Karpas-422 (cell line): ENCODE data around the gene LPP. TPM values are rescaled to one million over a fixed set of nuclear protein-coding genes. Genes with fewer than 3 reads are reported as not detected.

Experiments used
- DNase-seq: peaks from one replicate; pipeline ENCODE4 v3.0.0-alpha.2; 2015
- H2AFZ ChIP-seq: fragments of 200-600 bp; sonication (generic); 2 replicates; pipeline ENCODE4 v1.6.1; 2014; ENCODE audit warnings: antibody characterized with exemption, low read length, mixed read lengths
- H3K27ac ChIP-seq: fragments of 200-600 bp; sonication (generic); 2 replicates; pipeline ENCODE4 v1.5.1; 2014; ENCODE audit warnings: mild to moderate bottlenecking, low read length, moderate library complexity
- H3K27me3 ChIP-seq: fragments of 200-600 bp; sonication (generic); 2 replicates; pipeline ENCODE4 v1.6.1; 2014; ENCODE audit warnings: low read length, mixed read lengths
- H3K36me3 ChIP-seq: fragments of 200-600 bp; sonication (generic); 2 replicates; pipeline ENCODE4 v1.6.1; 2014; ENCODE audit warnings: low read length, mixed read lengths; ENCODE audit not compliant: insufficient read depth
- H3K4me1 ChIP-seq: fragments of 200-600 bp; sonication (generic); 2 replicates; pipeline ENCODE4 v1.6.1; 2014; ENCODE audit warnings: mild to moderate bottlenecking, low read length, mixed read lengths
- H3K4me2 ChIP-seq: fragments of 200-600 bp; sonication (generic); 2 replicates; pipeline ENCODE4 v1.6.1; 2014; ENCODE audit warnings: low read length, low read depth, mild to moderate bottlenecking; ENCODE audit not compliant: poor library complexity, severe bottlenecking
- H3K4me3 ChIP-seq: fragments of 200-600 bp; sonication (generic); 2 replicates; pipeline ENCODE4 v1.5.1; 2014; ENCODE audit warnings: mild to moderate bottlenecking, antibody characterized with exemption, low read length, mixed read lengths
- H3K79me2 ChIP-seq: fragments of 200-600 bp; sonication (generic); 2 replicates; pipeline ENCODE4 v1.6.1; 2014; ENCODE audit warnings: mild to moderate bottlenecking, low read length, mixed read lengths
- H3K9ac ChIP-seq: fragments of 200-600 bp; sonication (generic); 2 replicates; pipeline ENCODE4 v1.6.0; 2014; ENCODE audit warnings: low read length
- H3K9me2 ChIP-seq: fragments of 200-600 bp; sonication (generic), shearing (Covaris generic); replicated peaks from 2 replicates; pipeline ENCODE4 v1.6.0; 2014; ENCODE audit warnings: mild to moderate bottlenecking, low read length, moderate library complexity; ENCODE audit not compliant: insufficient read depth
- H3K9me3 ChIP-seq: fragments of 300-700, 200-600 bp; sonication (generic); 2 replicates; pipeline ENCODE4 v1.6.1; 2014; ENCODE audit warnings: low read length, mixed read lengths
- H4K20me1 ChIP-seq: fragments of 200-600 bp; sonication (generic); 2 replicates; pipeline ENCODE4 v1.6.1; 2014; ENCODE audit warnings: mild to moderate bottlenecking, antibody characterized with exemption, low read length, low read depth; ENCODE audit not compliant: insufficient read depth
- total RNA-seq: library from RNA; depleted of rRNA; stranded (reverse); fragments of >200 nt; shearing (Covaris generic); gene quantifications from 2 replicates; pipeline ENCODE4 v1.2.3, GENCODE V29; 2014; ENCODE audit warnings: low replicate concordance

Gene LPP
- total RNA-seq, 1 experiment from 2014 or later: 88.5 TPM

DNA sequence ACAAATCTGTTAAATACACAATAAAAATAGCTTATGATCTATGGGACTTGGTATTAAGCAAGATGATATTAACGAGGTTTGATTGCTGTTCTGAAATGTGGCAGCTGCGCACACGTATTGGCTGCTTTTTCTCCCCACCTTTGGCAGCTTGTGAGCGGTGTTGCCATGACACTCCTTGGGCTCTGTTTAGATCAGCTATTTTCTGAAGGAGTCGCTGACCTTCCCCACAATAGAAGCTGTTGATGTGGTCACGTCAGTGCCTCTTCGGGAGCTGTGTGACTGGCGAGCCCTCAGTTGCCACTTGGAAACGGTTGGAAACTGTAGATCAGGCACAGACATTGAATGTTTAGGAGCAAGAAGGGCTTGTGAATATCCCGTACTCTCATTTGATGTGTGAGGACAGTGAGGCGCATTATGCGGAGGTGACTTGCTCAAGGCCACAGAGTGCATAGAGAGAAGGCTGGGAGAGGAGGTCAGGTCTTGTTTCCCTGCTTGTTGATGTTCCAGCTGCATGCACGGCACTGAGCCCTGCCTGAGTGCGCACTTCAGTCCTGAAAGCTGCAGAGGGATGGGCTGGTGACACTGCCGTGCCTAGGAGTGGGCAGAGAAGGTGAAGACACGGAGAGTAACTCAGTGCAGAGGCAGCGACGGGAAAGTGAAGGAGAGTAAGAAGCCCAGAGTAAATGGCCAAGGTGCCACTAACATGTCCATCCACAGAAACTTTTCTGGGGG, 198.4 kb downstream of the LPP start:
- H3K27ac ChIP-seq: no peak overlapping the region
- no peaks in the 10 kb centered on the region for H3K36me3 ChIP-seq
- no peak for DNase-seq
- H3K79me2 ChIP-seq: no peaks in the 10 kb centered on the region
- no peak overlapping the region for H3K4me2 ChIP-seq
- no peak overlapping the region for H3K9ac ChIP-seq
- H3K9me3 ChIP-seq: no peaks in the 10 kb centered on the region
- no peak overlapping the region for H3K4me3 ChIP-seq
- no peaks in the 10 kb centered on the region; the same call in 1 of the 2 replicates for H4K20me1 ChIP-seq
- peaks cover 56% of the 10 kb centered on the region for H3K4me1 ChIP-seq
- H3K9me2 ChIP-seq: no peaks in the 10 kb centered on the region
- no peak overlapping the region for H2AFZ ChIP-seq
- no peaks in the 10 kb centered on the region for H3K27me3 ChIP-seq

DNA sequence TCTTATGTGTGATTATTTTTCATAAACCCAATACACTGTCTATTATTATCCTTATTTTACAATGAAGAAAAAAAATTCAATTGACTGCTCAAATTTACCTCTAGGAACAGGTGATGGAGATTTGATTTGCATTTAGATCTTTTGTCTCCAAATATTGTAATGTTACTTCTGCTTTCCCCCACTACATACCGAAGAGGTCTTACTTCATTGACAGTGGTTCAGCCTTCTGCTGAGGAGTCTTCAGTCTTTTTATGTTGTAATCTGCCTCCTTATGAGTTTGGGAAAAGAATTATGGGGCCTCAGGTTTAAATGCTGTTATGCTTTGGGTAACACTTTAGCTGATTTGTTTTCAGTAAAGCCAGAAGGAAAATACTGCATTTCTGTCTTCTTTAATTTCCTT, 199.5 kb downstream of the LPP start:
- Histone ChIP-seq H3K9me3 (no peaks in the 10 kb centered on the region), H3K4me1 (peaks cover 55% of the 10 kb centered on the region), H2AFZ (no peak overlapping the region), H3K79me2 (no peaks in the 10 kb centered on the region), H3K36me3 (no peaks in the 10 kb centered on the region), H3K4me2 (peak overlapping the region; percentile 17), H4K20me1 (no peaks in the 10 kb centered on the region; the same call in 1 of the 2 replicates), H3K4me3 (no peak overlapping the region), H3K27me3 (no peaks in the 10 kb centered on the region), H3K9me2 (no peaks in the 10 kb centered on the region), H3K27ac (no peak overlapping the region), H3K9ac (no peak overlapping the region)
- peak; percentile 66 for DNase-seq

DNA sequence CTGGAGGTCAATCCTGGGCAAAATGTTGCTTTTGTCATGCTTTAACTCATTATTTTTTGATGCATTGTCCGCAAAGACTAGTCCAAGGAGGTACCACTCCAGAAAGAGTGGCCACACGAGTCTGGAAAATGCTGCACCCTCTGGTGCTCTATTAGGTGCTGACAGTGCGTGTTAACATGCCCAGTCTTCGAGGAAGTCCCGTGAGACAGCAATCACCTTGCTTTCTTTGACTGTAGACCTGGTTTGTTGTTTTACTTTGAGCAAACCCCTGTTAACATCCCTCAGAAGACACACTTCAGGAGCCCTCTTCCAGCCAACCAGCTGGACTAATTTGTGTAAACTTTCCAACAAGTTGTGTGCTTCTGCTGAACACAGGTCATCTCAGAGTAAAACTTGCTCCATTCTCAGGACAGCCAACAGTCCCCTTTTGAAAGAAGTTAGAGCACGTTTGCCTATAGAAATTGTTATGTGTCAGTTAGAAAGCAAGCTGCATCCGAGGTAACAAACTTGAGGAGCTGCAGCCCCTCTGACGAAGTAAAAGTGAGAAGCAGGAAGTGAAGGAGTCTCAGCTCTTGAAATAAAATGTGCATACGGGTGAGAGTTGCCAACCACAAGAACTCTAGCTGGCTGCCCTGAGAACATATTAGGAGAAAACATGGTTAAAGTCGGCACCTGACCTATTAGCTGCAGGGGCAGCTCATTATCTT, 205.0 kb downstream of the LPP start:
- peak overlapping the region; percentile 43 for H3K4me2 ChIP-seq
- no peaks in the 10 kb centered on the region for H3K79me2 ChIP-seq
- peaks cover 30% of the 10 kb centered on the region for H3K4me1 ChIP-seq
- H2AFZ ChIP-seq: no peak overlapping the region
- H3K9ac ChIP-seq: peak overlapping the region; percentile 3
- no peaks in the 10 kb centered on the region for H3K9me3 ChIP-seq
- no peaks in the 10 kb centered on the region for H3K36me3 ChIP-seq
- H4K20me1 ChIP-seq: no peaks in the 10 kb centered on the region
- H3K27me3 ChIP-seq: no peaks in the 10 kb centered on the region
- peak; percentile 69 for DNase-seq
- H3K4me3 ChIP-seq: peak overlapping the region; percentile 15; the same call in 1 of the 2 replicates
- no peak overlapping the region for H3K27ac ChIP-seq
- no peaks in the 10 kb centered on the region for H3K9me2 ChIP-seq

DNA sequence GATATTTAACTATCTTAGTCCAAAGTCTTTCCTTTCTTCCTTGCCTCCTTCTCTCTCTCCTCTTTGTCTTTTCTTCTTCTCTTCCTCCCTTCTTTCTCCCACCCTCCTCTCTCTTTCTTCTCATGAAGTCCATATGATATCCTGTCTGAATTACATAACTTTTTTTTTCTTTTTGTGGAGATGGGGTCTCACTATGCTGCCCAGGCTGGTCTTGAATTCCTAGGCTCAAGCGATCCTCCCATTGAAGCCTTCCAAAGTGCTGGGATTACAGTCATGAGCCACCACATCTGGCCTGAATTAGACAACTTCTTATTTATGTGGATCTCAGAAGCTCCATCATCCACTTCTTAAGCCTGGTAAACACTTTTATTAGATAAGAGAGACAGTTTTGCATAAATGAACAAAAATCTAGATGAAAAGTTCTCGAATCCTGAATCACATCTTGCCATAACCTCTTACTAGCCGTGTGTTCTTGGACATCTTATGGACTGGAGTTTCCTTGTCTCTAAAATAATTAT, 206.5 kb downstream of the LPP start:
- no peaks in the 10 kb centered on the region for H3K9me3 ChIP-seq
- no peak overlapping the region for H3K4me3 ChIP-seq
- H2AFZ ChIP-seq: no peak overlapping the region
- no peak for DNase-seq
- H3K4me1 ChIP-seq: peaks cover 25% of the 10 kb centered on the region
- H3K79me2 ChIP-seq: no peaks in the 10 kb centered on the region
- H3K27me3 ChIP-seq: no peaks in the 10 kb centered on the region
- no peaks in the 10 kb centered on the region for H4K20me1 ChIP-seq
- no peak overlapping the region for H3K9ac ChIP-seq
- H3K9me2 ChIP-seq: no peaks in the 10 kb centered on the region
- no peak overlapping the region for H3K4me2 ChIP-seq
- no peaks in the 10 kb centered on the region for H3K36me3 ChIP-seq
- H3K27ac ChIP-seq: no peak overlapping the region

DNA sequence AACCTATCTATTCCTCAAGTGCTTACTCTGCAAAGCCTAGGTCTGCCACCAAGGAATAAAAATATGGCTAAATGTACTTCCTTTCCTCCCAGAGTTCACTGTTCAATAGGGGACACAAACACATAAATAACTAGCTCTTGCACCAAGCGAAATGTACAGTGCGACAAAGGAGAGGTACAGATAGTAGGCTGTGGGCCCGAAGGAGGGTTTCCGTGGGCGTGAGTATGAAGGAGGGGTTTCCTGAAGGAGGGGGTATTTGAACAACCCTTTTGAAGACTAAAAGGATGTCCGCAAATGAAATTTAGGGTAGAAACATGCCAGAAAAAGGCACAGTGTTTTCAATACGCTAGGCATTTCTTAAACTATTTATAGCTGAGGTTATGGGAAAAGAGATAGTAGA, 207.9 kb downstream of the LPP start:
- no peaks in the 10 kb centered on the region for H3K9me3 ChIP-seq
- H2AFZ ChIP-seq: no peak overlapping the region
- peaks cover 25% of the 10 kb centered on the region for H3K4me1 ChIP-seq
- no peak overlapping the region for H3K4me2 ChIP-seq
- H3K27ac ChIP-seq: no peak overlapping the region
- H3K79me2 ChIP-seq: no peaks in the 10 kb centered on the region
- H4K20me1 ChIP-seq: peaks cover 5% of the 10 kb centered on the region; the same call in 1 of the 2 replicates
- H3K9me2 ChIP-seq: no peaks in the 10 kb centered on the region
- H3K36me3 ChIP-seq: no peaks in the 10 kb centered on the region
- no peak overlapping the region for H3K9ac ChIP-seq
- no peak overlapping the region for H3K4me3 ChIP-seq
- no peak for DNase-seq
- H3K27me3 ChIP-seq: no peaks in the 10 kb centered on the region

DNA sequence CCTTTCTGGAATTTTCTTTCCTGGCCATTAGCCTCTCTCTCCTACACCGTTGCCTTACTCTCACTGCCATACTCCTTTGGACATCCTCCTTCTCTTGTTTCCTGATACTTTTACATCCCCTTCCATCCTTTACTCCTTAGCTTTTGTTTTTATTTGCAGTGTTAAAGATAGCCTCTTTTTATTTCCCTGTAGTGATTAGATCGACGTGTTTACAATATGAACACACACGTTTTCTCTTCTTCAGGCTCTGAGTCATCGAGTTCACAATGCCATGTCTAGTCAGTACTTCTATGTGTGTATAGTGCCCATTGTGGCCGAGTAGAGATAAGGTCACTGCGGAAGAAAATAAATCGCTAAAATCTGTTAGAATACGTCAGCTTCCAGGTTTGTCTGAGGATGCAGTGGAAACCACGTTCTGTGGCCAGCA, 208.5 kb downstream of the LPP start:
- DNase-seq: no peak
- Histone ChIP-seq H3K27ac (no peak overlapping the region), H2AFZ (no peak overlapping the region), H3K27me3 (no peaks in the 10 kb centered on the region), H3K4me3 (no peak overlapping the region), H3K9me3 (no peaks in the 10 kb centered on the region), H3K4me1 (peaks cover 28% of the 10 kb centered on the region), H3K9me2 (no peaks in the 10 kb centered on the region), H3K4me2 (no peak overlapping the region), H3K36me3 (no peaks in the 10 kb centered on the region), H3K79me2 (no peaks in the 10 kb centered on the region), H3K9ac (no peak overlapping the region), H4K20me1 (peaks cover 5% of the 10 kb centered on the region; the same call in 1 of the 2 replicates)

DNA sequence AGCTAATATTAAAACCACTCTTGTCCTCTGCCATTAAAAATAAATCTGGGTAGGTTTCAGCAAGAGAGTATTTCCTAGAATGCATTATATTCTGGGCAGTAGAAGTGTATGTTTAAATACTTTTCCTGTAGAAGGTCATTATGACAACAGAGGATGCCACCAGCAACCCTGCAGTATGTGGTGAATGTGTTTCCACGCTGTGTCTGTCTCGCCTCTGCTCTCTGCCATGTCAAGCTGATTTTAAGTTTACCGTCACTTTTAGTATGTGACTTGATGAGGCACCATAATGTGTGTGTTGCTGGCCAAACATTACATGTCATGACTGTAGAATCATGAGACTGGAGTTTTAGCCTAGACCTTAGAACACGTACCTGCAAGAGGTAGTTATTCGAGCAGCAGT, 211.2 kb downstream of the LPP start:
- Histone ChIP-seq H3K4me3 (no peak overlapping the region), H3K79me2 (no peaks in the 10 kb centered on the region), H3K4me2 (no peak overlapping the region), H3K4me1 (peaks cover 13% of the 10 kb centered on the region), H3K27me3 (no peaks in the 10 kb centered on the region), H3K9ac (no peak overlapping the region), H3K9me3 (no peaks in the 10 kb centered on the region), H3K27ac (no peak overlapping the region), H2AFZ (no peak overlapping the region), H4K20me1 (peaks cover 5% of the 10 kb centered on the region; the same call in 1 of the 2 replicates), H3K36me3 (no peaks in the 10 kb centered on the region), H3K9me2 (no peaks in the 10 kb centered on the region)
- DNase-seq: no peak

DNA sequence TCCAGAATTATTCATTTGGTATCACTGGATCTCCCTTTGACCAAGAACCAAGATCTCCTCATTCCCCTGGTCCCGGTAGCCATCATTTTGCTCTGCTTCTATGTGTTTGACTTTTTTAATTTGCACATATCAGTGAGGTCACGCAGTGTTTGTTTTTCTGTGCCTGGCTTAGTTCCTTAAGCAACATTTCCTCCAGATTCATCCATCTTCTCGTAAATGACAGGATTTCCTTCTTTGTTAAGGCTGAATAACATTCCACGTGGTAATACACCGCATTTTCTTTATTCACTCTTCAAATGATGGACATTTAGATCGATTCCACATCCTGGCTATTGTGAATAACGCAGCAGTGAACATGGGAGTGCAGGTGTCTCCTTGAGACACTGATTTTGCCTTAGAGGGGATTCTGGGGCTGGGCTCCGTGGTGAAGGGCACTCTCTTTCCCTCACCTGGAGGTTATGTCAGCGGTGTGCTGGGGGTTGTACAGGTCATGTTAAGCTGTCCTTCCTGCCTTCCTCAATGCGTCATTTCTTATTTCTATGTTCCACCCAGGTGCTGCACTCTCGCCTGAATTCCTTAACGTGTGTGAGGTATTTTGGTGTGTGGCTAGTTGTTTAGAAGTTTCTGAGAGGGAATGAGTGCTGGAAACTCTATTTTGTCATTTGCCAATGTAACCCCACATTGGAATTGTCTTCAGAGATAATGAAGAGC, 212.2 kb downstream of the LPP start:
- Histone ChIP-seq H3K9ac (no peak overlapping the region), H3K9me3 (no peaks in the 10 kb centered on the region), H3K79me2 (no peaks in the 10 kb centered on the region), H3K4me1 (peaks cover 13% of the 10 kb centered on the region), H3K27ac (no peak overlapping the region), H3K27me3 (no peaks in the 10 kb centered on the region), H3K36me3 (no peaks in the 10 kb centered on the region), H3K9me2 (no peaks in the 10 kb centered on the region), H2AFZ (no peak overlapping the region), H3K4me2 (no peak overlapping the region), H3K4me3 (no peak overlapping the region), H4K20me1 (peaks cover 5% of the 10 kb centered on the region; the same call in 1 of the 2 replicates)
- DNase-seq: no peak
